Urinary bladder (tissue), 4 donors: ENCODE data around the gene KIF1B. TPM values are rescaled to one million over a fixed set of nuclear protein-coding genes. Genes with fewer than 3 reads are reported as not detected.
"Not testable (repeated sequence)": the region's sequence is repeated elsewhere in the genome, so short reads cannot be mapped to it uniquely, and the experiment has no call there.

ENCODE experiments used
- DNase-seq: peaks from one replicate; pipeline ENCODE4 v3.0.0-alpha.2; 2015; ENCODE audit errors: extremely low spot score
- H3K27ac ChIP-seq: one replicate; pipeline ENCODE4 v1.5.1; 2013; ENCODE audit warnings: low read depth, mild to moderate bottlenecking, moderate library complexity
- H3K36me3 ChIP-seq: one replicate; pipeline ENCODE4 v1.6.1; 2013; ENCODE audit warnings: mild to moderate bottlenecking, moderate library complexity; ENCODE audit not compliant: insufficient read depth
- H3K4me1 ChIP-seq: one replicate; pipeline ENCODE4 v1.6.1; 2013; ENCODE audit warnings: mild to moderate bottlenecking, moderate library complexity; ENCODE audit not compliant: insufficient read depth
- H3K4me3 ChIP-seq: one replicate; pipeline ENCODE4 v1.5.1; 2013; ENCODE audit warnings: low read depth, low read length
- WGBS: extraction: QIAGEN DNeasy Blood & Tissue Kit; methylation state at CpG from one replicate; pipeline ENCODE4 v1.1.7; 2013; 5-methylcytosine and 5-hydroxymethylcytosine counted together
- polyA plus RNA-seq: library from polyadenylated mRNA; stranded (reverse); fragments of 200-250 nt; gene quantifications from one replicate; pipeline ENCODE4 v1.2.3, GENCODE V29; 2013
- total RNA-seq: library from RNA; depleted of rRNA; stranded (reverse); fragments of >200 nt; gene quantifications from one replicate; pipeline ENCODE4 v1.2.3, GENCODE V29; 2014
- donor health status: healthy with polysubstance abuse.
- donor health status: healthy.

KIF1B gene
- total and polyA plus RNA-seq, 2 donors: 17.2 to 96.0 TPM

GRCh38 chr1:10179406-10180091 is 30.8 kb upstream of the KIF1B start:
- Histone ChIP-seq H3K36me3 (peaks cover 3% of the 10 kb centered on the region), H3K27ac (no peak overlapping the region), H3K4me3 (no peak overlapping the region), H3K4me1 (no peaks in the 10 kb centered on the region)
- WGBS: 78% methylated on average over 23 of the region's 23 CpGs
- DNase-seq: no peak

- Histone ChIP-seq H3K4me3 (no peak overlapping the region), H3K27ac (no peak overlapping the region), H3K4me1 (no peaks in the 10 kb centered on the region), H3K36me3 (peaks cover 3% of the 10 kb centered on the region)
- 89% methylated on average over 7 of the region's 7 CpGs for WGBS
- no peak for DNase-seq
Observed at GRCh38 chr1:10181154-10181553, 29.2 kb upstream of the KIF1B start.

GRCh38 chr1:10185759-10186158 is 24.6 kb upstream of the KIF1B start:
- H3K27ac ChIP-seq: no peak overlapping the region
- no peaks in the 10 kb centered on the region for H3K4me1 ChIP-seq
- 90% methylated on average over 2 of the region's 2 CpGs for WGBS

GRCh38 chr1:10186331-10187025 is 23.9 kb upstream of the KIF1B start:
- H3K4me3 ChIP-seq: no peak overlapping the region
- no peaks in the 10 kb centered on the region for H3K4me1 ChIP-seq
- H3K36me3 ChIP-seq: no peaks in the 10 kb centered on the region
- DNase-seq: no peak
- 77% methylated on average over 12 of the region's 12 CpGs for WGBS
- H3K27ac ChIP-seq: no peak overlapping the region

More at GRCh38 chr1:10185759-10186158, 24.6 kb upstream of the KIF1B start:
- no peak for DNase-seq
- H3K36me3 ChIP-seq: no peaks in the 10 kb centered on the region
- H3K4me3 ChIP-seq: no peak overlapping the region

DNA sequence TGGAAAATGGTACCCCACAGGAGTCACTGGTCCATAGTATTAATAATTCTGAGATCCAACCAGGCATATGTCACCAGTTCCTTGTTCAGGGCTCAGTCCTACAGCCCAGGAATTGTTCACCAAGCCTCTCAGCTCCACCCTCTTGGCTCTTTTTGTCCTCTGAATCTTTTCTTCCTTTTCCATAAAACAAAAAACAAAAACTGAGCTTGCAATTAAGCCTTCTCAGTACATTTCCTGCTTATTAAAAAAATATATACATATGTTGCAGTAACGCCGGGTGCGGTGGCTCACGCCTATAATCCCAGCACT is 23.4 kb upstream of the KIF1B start:
- WGBS: 96% methylated on average over 4 of the region's 4 CpGs
- H3K4me1 ChIP-seq: no peaks in the 10 kb centered on the region
- DNase-seq: no peak

DNA sequence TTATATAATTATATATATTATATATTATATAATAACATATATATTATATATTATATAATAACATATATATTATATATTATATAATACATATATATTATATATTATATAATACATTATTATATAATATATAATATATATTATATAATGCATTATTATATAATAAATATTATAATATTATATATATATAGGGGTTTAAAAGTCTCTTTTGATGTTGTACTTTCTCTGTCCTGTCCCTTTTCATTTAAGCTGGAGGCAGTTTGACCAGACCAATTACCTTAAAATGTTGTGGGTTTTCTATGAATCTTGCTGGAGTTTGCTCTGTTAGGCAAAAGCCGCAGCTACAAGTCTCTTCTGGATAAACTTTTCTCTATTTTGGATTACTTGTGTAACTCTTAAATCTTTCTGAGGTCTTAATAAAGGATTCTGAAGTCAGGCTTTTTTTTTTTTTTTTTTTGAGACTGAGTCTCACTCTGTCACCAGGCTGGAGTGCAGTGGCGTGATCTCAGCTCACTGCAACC is 22.2 kb upstream of the KIF1B start:
- H3K36me3 ChIP-seq: no peaks in the 10 kb centered on the region
- no peak overlapping the region for H3K27ac ChIP-seq
- DNase-seq: no peak
- 98% methylated on average over 2 of the region's 2 CpGs for WGBS
- H3K4me1 ChIP-seq: no peaks in the 10 kb centered on the region
- H3K4me3 ChIP-seq: no peak overlapping the region

More for the DNA sequence above, 23.4 kb upstream of the KIF1B start:
- Histone ChIP-seq H3K36me3 (no peaks in the 10 kb centered on the region), H3K27ac (no peak overlapping the region), H3K4me3 (no peak overlapping the region)

- DNase-seq: no peak
- WGBS: 66% methylated on average over 4 of the region's 4 CpGs
- Histone ChIP-seq H3K36me3 (no peaks in the 10 kb centered on the region), H3K27ac (no peak overlapping the region), H3K4me3 (no peak overlapping the region), H3K4me1 (no peaks in the 10 kb centered on the region)
Observed at GRCh38 chr1:10189659-10190058, 20.7 kb upstream of the KIF1B start.

- 80% methylated on average over 5 of the region's 5 CpGs for WGBS
Observed at GRCh38 chr1:10192263-10192662, 18.1 kb upstream of the KIF1B start.

DNA sequence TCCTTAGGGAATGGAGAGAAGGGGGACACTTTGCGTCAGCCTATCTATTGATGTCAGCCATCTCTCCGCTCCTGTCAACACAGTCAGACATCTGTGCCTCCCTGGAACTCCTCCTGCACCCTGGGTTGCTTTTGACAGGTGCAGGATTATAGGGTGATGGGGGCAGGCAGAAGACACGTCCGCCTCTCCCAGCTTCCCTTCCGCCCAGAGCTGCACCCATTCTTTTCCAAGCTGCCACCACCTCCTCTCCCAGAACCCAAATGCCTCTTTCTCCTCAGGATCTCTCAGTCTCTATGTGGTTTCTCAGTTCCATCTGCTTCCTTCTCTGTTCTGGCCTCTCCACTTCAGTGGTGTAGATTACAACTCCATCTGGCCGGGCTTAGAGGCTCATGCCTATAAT is 17.1 kb upstream of the KIF1B start:
- no peak overlapping the region for H3K27ac ChIP-seq
- H3K4me3 ChIP-seq: no peak overlapping the region
- WGBS: 72% methylated on average over 6 of the region's 6 CpGs
- no peaks in the 10 kb centered on the region for H3K36me3 ChIP-seq
- no peak for DNase-seq
- no peaks in the 10 kb centered on the region for H3K4me1 ChIP-seq

More at GRCh38 chr1:10192263-10192662, 18.1 kb upstream of the KIF1B start:
- H3K4me3 ChIP-seq: no peak overlapping the region
- no peaks in the 10 kb centered on the region for H3K36me3 ChIP-seq
- H3K4me1 ChIP-seq: no peaks in the 10 kb centered on the region
- no peak for DNase-seq
- H3K27ac ChIP-seq: no peak overlapping the region

GRCh38 chr1:10195570-10195969 is 14.8 kb upstream of the KIF1B start:
- Histone ChIP-seq H3K4me3 (no peak overlapping the region), H3K36me3 (no peaks in the 10 kb centered on the region), H3K27ac (no peak overlapping the region), H3K4me1 (no peaks in the 10 kb centered on the region)
- DNase-seq: no peak
- 93% methylated on average over 6 of the region's 6 CpGs for WGBS

DNA sequence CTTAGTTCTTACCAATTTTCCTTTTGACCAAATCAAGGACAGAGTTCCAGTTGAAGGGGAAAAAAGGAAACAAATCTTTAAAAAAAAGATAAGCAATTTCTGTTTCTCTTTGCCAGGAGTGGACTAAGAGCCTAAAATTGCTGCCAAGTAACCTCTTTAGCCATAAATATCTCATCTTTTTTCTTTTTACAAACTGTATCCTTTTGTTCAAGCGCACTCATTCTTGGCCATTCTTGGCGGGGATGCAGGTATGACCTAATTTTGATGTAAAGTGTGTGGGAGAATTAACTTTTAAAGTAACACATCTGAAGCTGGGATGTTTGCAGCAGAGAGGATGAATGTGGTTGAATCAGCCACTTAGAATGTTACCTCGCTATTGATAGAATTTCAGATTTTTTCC is 13.4 kb upstream of the KIF1B start:
- Histone ChIP-seq H3K36me3 (no peaks in the 10 kb centered on the region), H3K27ac (no peak overlapping the region), H3K4me1 (no peaks in the 10 kb centered on the region), H3K4me3 (no peak overlapping the region)
- WGBS: 25% methylated on average over 3 of the region's 3 CpGs
- DNase-seq: peak; percentile 83

- H3K27ac ChIP-seq: no peak overlapping the region
- no peak for DNase-seq
- 94% methylated on average over 4 of the region's 4 CpGs for WGBS
- no peak overlapping the region for H3K4me3 ChIP-seq
- H3K36me3 ChIP-seq: no peaks in the 10 kb centered on the region
- H3K4me1 ChIP-seq: no peaks in the 10 kb centered on the region
Observed at GRCh38 chr1:10200620-10201019, 9.8 kb upstream of the KIF1B start.

DNA sequence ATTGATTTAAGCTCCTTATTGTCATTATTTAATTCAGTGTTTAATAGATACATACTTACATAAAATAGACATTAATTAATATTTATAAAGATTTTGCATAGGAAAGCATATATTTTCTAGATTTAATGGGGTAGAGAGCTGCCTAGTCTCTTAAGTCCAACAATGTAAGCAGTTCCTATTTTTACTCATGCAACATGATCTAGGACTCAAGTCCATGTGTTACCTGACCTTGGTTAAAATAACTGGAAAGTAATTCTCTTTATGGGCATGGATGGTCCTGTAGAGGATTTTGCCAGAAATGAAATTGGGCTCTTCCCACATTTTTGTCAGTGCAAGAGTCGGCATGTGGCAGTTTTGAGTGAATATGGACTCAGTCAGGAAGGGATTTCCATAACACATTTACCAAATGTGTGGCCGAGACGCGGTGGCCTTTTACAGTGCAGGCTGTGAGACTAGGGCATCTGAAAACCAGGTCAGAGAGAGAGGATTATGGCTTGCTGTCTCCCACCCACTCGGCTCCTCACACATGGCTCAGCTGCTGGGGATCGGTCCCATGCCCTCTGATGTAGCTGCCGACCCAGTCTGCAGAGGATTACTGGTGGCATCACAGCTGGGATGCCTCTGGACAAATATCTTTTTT is 6.2 kb upstream of the KIF1B start:
- no peaks in the 10 kb centered on the region for H3K36me3 ChIP-seq
- 53% methylated on average over 7 of the region's 7 CpGs for WGBS
- H3K4me1 ChIP-seq: no peaks in the 10 kb centered on the region
- H3K27ac ChIP-seq: no peak overlapping the region
- no peak overlapping the region for H3K4me3 ChIP-seq
- no peak for DNase-seq

- 89% methylated on average over 14 of the region's 14 CpGs for WGBS
- not testable (repeated sequence) for H3K27ac ChIP-seq, H3K4me1 ChIP-seq, H3K36me3 ChIP-seq, DNase-seq, H3K4me3 ChIP-seq
Observed at GRCh38 chr1:10205206-10205605, 5.2 kb upstream of the KIF1B start.
